T-helper 2 cell treated with Interferon-gamma antibody and Interleukin-4, amounts not matched to agents 100 ng/mL and 5 ng/mL, for 36 hours (primary cell): ENCODE measurements around the gene FAM180B. TPM values are rescaled to one million over a fixed set of nuclear protein-coding genes. Genes with fewer than 3 reads are reported as not detected.

Experiments used
- intact Hi-C: fragments of 100-400 bp; cut with micrococcal nuclease; formaldehyde crosslinking; loops from one replicate; pipeline ENCODE4 v1.15.1; 2023
- total RNA-seq: library from RNA; stranded (reverse); gene quantifications from 2 replicates; pipeline ENCODE4 v1.2.3, GENCODE V29; 2022

The FAM180B gene
- total RNA-seq, 1 donor from 2014 or later = 0.18 TPM

GRCh38 chr11:47566149-47566698 lies 20.3 kb upstream of the FAM180B start:
- intact Hi-C loops = loop anchor here (1.0 kb wide), 1 partner anchor 12 kb away; the partner anchor contains the start of gene KBTBD4

GRCh38 chr11:47569646-47570045 lies 16.8 kb upstream of the FAM180B start:
- intact Hi-C loops = no loop called here

- intact Hi-C loops = no loop called here
These were observed 15.7 kb upstream of the FAM180B start for GRCh38 chr11:47570651-47571356.

- intact Hi-C loops = no loop called here
These were observed 15.1 kb upstream of the FAM180B start for GRCh38 chr11:47571357-47571729.

GRCh38 chr11:47571895-47572294 lies 14.6 kb upstream of the FAM180B start:
- intact Hi-C loops = no loop called here

DNA sequence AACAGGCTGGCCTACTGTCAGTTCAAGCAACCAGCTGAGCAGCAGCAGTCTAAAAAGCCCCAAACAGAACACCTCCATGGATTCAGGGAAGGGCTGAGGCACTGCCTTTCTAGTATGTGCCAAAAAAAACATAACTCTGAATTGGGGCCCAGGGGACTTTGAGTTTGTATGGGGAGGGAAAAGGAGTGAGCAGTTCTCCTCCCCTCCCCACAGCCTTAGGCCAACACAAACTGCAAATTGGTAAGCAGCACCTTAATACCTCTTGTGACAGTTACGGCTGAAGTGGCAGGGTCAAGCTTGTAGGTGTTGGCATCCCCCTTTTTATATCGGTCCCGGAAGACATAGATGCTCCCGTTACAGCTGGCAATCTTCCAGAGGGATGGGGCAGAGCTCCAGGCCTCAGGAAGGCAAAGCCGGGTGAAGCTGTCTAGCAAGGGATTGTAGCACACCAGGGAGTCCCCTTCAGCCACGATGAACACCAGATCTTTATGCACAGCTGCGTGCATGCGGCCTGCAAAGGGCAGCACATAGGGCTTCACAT lies 13.7 kb upstream of the FAM180B start:
- intact Hi-C loops = no loop called here

DNA sequence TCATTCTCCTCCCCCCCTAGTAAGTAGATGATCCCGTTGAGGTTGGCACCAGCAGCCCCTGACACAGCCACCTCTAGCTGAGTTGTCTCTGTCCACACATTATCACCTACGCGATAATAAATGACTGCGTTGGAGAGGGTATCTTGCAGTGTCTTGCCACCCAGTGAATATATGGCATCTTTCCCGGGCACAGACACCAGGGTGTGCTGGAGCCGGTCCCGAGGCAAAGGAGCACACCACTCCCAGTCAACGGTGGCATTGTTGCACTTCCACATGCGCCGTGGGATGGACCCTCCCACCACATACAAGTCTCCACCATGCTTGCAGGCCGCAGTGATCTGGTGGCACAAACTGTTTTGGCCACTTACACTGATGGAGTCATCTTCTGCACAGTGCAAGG lies 13.2 kb upstream of the FAM180B start:
- intact Hi-C loops = no loop called here

GRCh38 chr11:47577460-47578041 lies 8.9 kb upstream of the FAM180B start:
- intact Hi-C loops = loop anchor here (1.0 to 5.0 kb wide), 3 partner anchors 11 to 360 kb away; partner anchors contain the start of gene NUP160

DNA sequence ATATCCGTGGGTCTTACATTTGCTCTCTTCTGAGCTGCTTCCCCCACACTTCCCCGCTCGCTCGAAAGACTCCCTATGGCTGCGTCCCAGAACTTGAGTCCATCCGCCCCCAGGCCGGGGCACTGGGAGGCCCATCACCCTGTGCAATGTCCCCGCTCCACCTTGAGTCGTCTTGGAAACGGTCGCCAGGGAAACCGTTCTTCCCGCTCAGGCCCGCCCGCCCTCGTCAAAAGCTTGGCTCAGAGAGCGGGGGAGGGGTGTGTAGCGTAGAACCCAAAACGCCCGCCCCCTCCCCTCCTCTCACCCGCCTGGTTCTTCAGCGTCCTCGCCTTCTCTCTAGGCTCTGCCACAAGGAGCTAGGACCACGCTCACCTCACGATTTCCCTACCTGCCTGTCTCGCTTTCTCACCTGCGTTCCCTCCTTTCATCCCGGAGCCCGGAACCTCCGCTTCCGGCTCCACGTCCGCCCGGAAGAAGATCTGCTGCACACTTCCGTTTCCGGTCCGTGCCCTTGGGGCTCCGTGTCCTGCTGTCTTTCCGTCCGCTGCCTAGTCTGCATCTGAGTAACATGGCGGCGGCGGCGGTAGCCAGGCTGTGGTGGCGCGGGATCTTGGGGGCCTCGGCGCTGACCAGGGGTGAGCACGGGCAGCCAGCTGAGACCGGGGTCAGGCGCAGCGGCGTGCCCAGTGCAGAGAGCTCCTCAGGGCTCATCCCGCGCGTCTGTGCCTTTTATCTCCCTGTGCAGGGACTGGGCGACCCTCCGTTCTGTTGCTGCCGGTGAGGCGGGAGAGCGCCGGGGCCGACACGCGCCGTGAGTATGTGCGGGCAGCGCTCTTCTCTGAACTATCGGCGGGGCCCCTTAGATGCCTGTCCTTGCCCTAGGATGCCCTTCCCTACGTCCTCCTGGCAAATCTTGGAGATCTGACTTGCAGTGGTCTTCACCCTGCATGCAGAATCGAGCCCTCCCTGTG lies 7.7 kb upstream of the FAM180B start, which contains the start of the genes KBTBD4 and NDUFS3:
TSS of gene KBTBD4 (minus strand) at position 447 of the 971 bp plus-strand sequence. CDS start at position 428, 19 bp downstream.
TSS of gene NDUFS3 (plus strand) at position 551 of the 971 bp plus-strand sequence. CDS start at position 569, 18 bp downstream.
- intact Hi-C loops = loop anchor here (1.0 to 5.0 kb wide), 7 partner anchors 13 to 362 kb away; partner anchors contain the start of genes CELF1, FNBP4, MTCH2 and NUP160

DNA sequence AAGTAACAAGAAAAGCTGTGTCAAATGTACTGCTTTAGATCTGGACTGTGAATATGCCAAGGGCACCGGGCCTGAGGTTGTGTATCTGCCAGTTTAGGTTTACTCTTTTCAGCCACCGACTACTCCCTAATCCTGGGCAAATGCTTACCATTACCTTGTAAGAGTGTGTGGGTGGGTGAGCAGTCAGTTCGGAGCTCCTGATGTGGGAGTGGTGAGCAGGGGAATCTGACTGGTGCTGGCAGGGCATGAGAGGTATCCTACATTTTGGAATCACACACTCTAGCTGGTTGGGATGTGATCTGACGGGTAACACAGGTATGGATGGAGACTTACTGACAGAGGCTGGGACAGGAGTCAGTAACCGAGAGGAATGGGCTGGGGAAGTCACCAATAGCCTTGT lies 2.6 kb upstream of the FAM180B start:
- intact Hi-C loops = no loop called here

- intact Hi-C loops = no loop called here
These were observed 700 bp downstream of the FAM180B start for GRCh38 chr11:47587039-47587716.

GRCh38 chr11:47587723-47588326 lies 1.3 kb downstream of the FAM180B start:
- intact Hi-C loops = no loop called here

- intact Hi-C loops = no loop called here
These were observed 2.6 kb downstream of the FAM180B start for GRCh38 chr11:47589118-47589517.

DNA sequence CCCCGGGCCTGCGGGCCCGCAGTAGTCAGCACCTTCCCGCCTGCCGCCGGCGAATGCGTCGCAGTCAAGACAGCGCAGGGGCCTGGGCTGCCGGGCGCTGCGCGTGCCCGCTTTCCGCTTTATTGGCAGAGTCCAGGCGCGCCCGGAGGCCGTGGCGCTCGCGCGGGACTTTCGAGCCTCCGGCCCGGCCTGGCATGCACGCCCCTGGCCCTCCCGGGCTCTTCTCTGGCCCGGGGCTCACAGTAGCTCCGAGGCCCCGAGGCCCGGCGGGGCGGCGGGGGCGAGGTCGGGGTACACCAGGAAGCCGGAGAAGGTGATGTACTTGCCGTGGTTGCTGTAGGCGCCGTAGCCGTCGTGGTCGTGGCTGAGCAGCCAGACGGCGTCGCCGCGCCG lies 3.1 kb downstream of the FAM180B start:
- intact Hi-C loops = no loop called here

- intact Hi-C loops = no loop called here
These were observed 3.7 kb downstream of the FAM180B start for GRCh38 chr11:47589977-47590861.

- intact Hi-C loops = no loop called here
These were observed 5.3 kb downstream of the FAM180B start for GRCh38 chr11:47591764-47592163.

GRCh38 chr11:47592251-47592650 lies 5.8 kb downstream of the FAM180B start:
- intact Hi-C loops = no loop called here

DNA sequence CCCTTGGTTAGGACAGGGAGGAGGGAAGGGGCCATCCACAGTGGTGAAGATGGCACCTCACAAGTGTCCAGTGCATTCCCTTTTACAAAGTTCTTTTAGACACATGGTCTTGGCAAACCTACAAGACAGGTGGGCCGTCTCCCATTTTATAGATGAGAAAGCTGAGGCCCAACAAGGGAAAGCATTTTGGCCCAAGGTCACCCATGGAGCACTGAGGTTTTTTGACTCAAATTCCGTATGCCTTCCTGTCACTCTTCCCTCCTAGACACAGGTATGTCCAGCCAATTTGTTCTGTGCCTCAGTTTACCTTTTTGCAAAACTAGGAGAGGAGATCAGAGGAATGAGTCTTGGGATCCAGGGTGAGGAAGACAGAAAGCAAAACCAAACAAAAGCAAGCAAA lies 6.5 kb downstream of the FAM180B start:
- intact Hi-C loops = no loop called here

DNA sequence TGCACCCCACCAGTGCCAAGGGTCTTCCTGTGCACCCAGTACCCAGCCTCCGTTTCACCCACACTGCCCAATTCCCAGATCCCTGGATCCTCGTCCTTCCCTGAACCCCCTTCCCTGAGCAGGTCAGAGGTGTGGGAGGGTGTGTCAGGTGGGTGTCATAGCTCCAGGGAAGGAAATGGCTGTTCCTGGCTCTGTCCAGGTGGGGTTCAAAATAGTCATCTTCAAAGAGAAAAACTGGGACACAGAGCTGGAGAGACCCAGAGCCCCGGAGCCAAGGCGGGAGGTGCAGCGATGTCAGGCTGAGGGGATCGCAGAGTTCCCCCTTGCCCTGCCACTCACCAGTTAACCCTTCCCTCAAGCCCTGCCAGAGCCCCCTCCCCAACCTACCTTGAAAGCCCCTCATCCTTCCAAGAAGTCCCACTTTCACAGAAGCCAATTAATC lies 7.0 kb downstream of the FAM180B start:
- intact Hi-C loops = no loop called here
